ENCODE results near the gene CASP6. TPM values are rescaled to one million over a fixed set of nuclear protein-coding genes. Genes with fewer than 3 reads are reported as not detected.

The CASP6 gene
- total RNA-seq, 4 donors from 2014 or later, result 16.3 to 26.8 (median 19.2) TPM

GRCh38 chr4:109675843-109676242, 27.4 kb downstream of the CASP6 start:
- no peaks in the 10 kb centered on the region for H3K36me3 ChIP-seq
- no peak for DNase-seq (ENCODE audit: extremely low spot score)
- WGBS, result 95% methylated on average over 1 of the region's 1 CpG
- no peak overlapping the region for H3K4me3 ChIP-seq
- intact Hi-C loops (cut with DNase I), result no loop called here
- H3K4me1 ChIP-seq, result no peaks in the 10 kb centered on the region
- H3K27ac ChIP-seq (replicated peaks in 1 of 4), result no peak overlapping the region
- H3K9me3 ChIP-seq, result peaks cover 0 to 8% (median 0%) of the 10 kb centered on the region in 4 donors
- TF ChIP-seq CTCF (IDR thresholded peaks at IDR 0.05) (no peak), EP300 (IDR thresholded peaks at IDR 0.05) (no peak), POLR2A (IDR thresholded peaks at IDR 0.05; ENCODE audit: low read depth) (no peak), POLR2AphosphoS5 (IDR thresholded peaks at IDR 0.05) (no peak)
- no peaks in the 10 kb centered on the region for H3K27me3 ChIP-seq

- WGBS, result 94% methylated on average over 3 of the region's 3 CpGs
- H3K4me3 ChIP-seq, result no peak overlapping the region
- peaks cover 0 to 10% (median 0%) of the 10 kb centered on the region in 4 donors for H3K9me3 ChIP-seq
- DNase-seq (ENCODE audit: extremely low spot score), result no peak
- H3K36me3 ChIP-seq, result no peaks in the 10 kb centered on the region
- intact Hi-C loops (cut with DNase I), result no loop called here
- H3K27me3 ChIP-seq, result no peaks in the 10 kb centered on the region
- H3K27ac ChIP-seq (replicated peaks in 1 of 4), result no peak overlapping the region
- no peaks in the 10 kb centered on the region for H3K4me1 ChIP-seq
- TF ChIP-seq POLR2A (IDR thresholded peaks at IDR 0.05; ENCODE audit: low read depth), result no peak
Observed at GRCh38 chr4:109675181-109675580, 28.1 kb downstream of the CASP6 start.

DNA sequence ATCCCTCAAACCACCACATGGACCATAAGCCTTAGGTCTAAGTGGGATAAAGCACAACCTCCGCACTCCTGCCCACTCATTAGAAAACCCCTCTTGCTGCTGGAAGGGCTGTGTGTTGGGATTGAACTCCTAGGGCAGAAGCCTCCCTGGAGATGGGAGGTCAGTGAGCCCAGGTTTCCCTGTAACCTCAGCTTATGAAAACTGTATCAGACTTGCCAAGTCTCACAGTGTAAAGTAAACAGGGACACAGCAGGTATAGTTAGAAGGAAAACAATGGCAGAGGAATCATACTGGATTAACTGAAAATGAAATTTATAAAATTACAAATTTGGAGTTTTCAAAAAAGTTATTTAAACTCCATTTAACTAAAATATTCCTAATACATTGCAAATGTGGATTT, 29.9 kb downstream of the CASP6 start:
- H3K27ac ChIP-seq (replicated peaks in 1 of 4), result no peak overlapping the region
- intact Hi-C loops (cut with DNase I), result no loop called here
- H3K9me3 ChIP-seq, result peaks cover 0 to 10% (median 0%) of the 10 kb centered on the region in 4 donors
- H3K4me3 ChIP-seq, result no peak overlapping the region
- no peaks in the 10 kb centered on the region for H3K27me3 ChIP-seq
- H3K4me1 ChIP-seq, result no peaks in the 10 kb centered on the region
- H3K36me3 ChIP-seq, result no peaks in the 10 kb centered on the region
- DNase-seq (ENCODE audit: extremely low spot score), result no peak
- 89% methylated on average over 1 of the region's 1 CpG for WGBS
- TF ChIP-seq POLR2A (IDR thresholded peaks at IDR 0.05; ENCODE audit: low read depth) (no peak), EP300 (IDR thresholded peaks at IDR 0.05) (no peak), CTCF (IDR thresholded peaks at IDR 0.05) (no peak), POLR2AphosphoS5 (IDR thresholded peaks at IDR 0.05) (no peak)

- Histone ChIP-seq H3K36me3 (no peaks in the 10 kb centered on the region), H3K4me3 (no peak overlapping the region), H3K27me3 (no peaks in the 10 kb centered on the region), H3K9me3 (peaks cover 0 to 10% (median 0%) of the 10 kb centered on the region in 4 donors), H3K4me1 (no peaks in the 10 kb centered on the region), H3K27ac (replicated peaks in 1 of 4) (no peak overlapping the region)
- TF ChIP-seq CTCF (IDR thresholded peaks at IDR 0.05) (no peak), POLR2AphosphoS5 (IDR thresholded peaks at IDR 0.05) (no peak), POLR2A (IDR thresholded peaks at IDR 0.05; ENCODE audit: low read depth) (no peak), EP300 (IDR thresholded peaks at IDR 0.05) (no peak)
- DNase-seq (ENCODE audit: extremely low spot score), result no peak
- intact Hi-C loops (cut with DNase I), result no loop called here
Observed at GRCh38 chr4:109672169-109672930, 30.9 kb downstream of the CASP6 start.

- H3K4me1 ChIP-seq, result no peaks in the 10 kb centered on the region
- TF ChIP-seq CTCF (IDR thresholded peaks at IDR 0.05) (no peak), EP300 (IDR thresholded peaks at IDR 0.05) (no peak), POLR2A (IDR thresholded peaks at IDR 0.05; ENCODE audit: low read depth) (no peak), POLR2AphosphoS5 (IDR thresholded peaks at IDR 0.05) (no peak)
- intact Hi-C loops (cut with DNase I), result no loop called here
- no peak overlapping the region for H3K4me3 ChIP-seq
- no peaks in the 10 kb centered on the region for H3K27me3 ChIP-seq
- peaks cover 0 to 10% (median 0%) of the 10 kb centered on the region in 4 donors for H3K9me3 ChIP-seq
- no peak for DNase-seq (ENCODE audit: extremely low spot score)
- no peaks in the 10 kb centered on the region for H3K36me3 ChIP-seq
- no peak overlapping the region for H3K27ac ChIP-seq (replicated peaks in 1 of 4)
Observed at GRCh38 chr4:109671350-109671749, 31.9 kb downstream of the CASP6 start.

All from esophagus muscularis mucosa (tissue), 4 donors.